Stimulated activated CD8-positive, alpha-beta memory T cell treated with anti-CD3 and anti-CD28 coated beads, Interleukin-15, amount 100 ng/mL, for 24 hours (primary cell): ENCODE results near the gene AMOTL2.

ENCODE experiments used
- DNase-seq: peaks from one replicate; pipeline ENCODE4 v3.0.0-alpha.2; 2020; ENCODE audit warnings: low read depth

AMOTL2 gene

DNA sequence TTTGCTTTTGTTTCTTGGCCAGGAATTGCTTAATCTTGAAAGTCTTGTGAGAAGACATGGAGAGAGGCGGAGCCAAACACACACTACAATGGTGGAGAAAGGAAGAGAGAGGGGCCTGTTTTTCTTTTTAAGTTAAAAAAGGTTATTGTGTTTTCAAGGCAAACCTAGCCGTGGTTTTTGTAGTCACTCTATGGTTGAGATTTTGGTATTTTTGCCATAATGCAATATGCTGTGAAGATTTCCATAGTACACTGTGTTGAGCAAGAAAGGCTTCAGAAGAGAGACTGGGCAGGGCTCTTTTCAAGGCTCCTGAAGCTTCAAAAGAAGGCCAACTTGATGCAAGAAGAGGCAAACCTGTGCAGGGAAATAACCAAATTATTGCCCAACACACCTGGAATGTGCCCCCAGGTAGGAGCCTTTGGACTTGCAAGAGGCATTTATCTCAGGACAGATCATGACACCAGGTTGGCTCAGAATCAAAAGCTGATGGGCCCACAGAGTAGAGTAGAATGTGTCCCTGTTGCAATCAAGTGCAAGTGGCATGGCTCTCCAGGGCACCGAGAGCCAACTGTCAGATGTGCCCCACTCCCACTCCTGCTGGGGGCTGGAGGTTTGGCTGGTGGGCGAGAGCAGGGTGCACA lies 22.1 kb downstream of the AMOTL2 start:
- DNase-seq, result no peak

DNA sequence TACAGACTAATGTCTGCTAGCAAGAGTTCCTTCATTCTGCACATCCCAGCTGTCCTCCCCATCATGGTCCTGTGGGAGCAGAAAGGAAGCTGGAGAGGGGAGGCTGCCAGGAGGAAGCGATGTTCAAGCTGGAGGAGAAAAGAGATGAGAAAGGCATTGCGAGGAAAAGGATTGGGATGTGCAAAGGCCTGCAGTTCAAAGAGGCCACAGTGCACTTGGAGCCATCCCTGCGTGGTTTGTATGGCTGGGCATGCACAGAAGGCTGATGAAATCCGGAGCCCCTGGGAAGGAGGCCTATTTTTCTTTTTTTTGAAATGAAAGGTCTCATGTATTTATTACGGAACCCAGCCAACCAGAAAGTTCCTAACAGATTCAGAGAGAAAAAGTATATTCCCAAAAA lies 22.8 kb downstream of the AMOTL2 start:
- no peak for DNase-seq

DNA sequence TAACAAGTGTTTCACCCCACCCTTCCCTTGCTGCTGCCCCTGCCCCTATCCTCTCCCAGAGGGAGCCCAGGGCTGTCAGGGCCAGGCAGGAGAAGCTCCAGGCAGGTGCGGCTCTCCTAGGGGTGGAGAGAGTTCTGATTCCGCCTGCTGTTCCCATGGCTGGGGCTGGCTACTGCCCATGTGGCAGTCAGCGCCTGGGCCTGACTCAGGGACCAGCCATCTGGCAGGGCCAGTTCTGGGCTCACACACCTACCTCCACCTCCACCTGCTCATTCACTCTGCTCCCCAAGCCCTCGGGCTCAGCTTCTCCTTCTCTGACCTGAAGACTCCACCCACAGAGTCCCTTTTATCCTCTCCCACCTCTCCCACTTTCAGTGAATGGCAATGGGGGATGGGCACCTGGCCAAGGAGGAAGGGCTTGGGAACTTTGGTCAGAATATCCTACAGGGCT lies 23.4 kb downstream of the AMOTL2 start:
- DNase-seq, result no peak

DNA sequence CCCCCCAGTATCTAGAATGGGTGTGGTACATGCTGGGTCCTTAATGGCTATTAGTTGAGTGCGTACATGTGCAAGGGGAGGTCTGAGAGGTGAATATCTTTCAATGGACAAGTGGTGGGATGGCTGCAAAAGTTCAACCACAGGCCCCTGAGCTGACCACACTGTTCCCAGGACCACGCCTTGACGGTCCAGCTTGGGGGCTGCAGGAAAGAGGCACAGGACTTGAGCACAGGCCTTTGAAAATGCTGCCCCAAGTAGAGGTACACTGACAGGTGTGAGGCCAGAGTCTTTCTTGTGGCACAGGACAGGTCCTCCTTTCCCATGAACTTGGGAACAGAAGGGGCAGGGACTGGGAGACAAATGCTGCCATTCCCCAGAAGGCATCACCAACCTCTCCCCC lies 24.0 kb downstream of the AMOTL2 start:
- no peak for DNase-seq

DNA sequence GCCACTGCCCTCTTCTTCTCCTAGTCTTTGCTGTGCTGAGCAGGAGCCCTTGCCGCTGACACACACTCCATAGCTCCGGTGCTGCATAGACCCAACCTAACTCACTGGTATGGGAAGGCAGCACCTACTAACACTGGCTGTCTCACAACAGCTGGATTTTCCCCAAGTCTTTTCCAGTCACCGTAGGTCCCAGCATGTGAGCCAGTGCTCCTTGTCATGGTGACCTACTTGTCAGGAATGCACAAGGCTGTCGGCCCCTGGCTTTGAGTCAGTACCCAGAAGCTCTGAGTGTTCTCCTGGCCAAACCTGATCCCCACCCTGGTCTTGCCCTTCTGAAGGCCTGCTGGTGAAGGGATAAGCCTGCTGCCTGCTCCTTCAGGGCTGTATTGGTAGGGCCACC lies 25.7 kb downstream of the AMOTL2 start:
- no peak for DNase-seq

DNA sequence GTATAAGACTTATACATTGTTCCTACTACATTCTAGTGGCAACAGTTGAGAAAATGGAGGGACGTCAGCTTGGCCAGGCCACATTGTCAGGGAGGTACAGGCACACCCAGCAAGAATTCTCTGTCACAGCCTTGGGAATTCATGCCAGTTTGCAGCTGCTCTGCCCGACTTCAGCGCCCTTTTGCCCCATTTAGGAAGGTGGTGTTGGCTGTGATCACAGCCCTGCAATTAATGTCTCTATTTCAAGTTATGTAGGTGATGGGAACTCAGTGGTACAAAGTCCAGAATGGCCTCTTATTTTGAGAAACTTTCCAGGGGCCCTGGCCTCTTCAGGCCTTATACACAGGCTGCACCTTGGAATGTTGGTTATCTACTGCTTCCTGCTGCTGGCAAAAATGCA lies 26.7 kb downstream of the AMOTL2 start:
- DNase-seq, result no peak

DNA sequence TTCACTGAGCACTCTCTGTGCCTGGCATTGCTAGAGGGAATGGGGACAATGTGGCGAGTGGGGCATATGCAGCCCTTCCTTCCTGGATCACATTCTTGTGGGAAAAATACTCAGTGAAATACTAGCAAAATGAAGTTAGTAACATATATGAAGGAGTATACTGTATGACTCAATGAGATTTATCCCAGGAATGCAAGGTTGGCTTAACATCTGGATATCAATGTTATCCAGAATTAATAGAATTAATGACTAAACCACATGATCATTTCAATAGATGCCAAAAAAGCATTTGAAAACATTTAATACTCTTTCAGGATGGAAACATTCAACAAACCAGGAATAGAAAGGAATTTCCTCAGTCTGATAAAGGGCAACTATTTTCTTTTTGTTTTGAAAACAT lies 27.5 kb downstream of the AMOTL2 start:
- DNase-seq, result no peak

DNA sequence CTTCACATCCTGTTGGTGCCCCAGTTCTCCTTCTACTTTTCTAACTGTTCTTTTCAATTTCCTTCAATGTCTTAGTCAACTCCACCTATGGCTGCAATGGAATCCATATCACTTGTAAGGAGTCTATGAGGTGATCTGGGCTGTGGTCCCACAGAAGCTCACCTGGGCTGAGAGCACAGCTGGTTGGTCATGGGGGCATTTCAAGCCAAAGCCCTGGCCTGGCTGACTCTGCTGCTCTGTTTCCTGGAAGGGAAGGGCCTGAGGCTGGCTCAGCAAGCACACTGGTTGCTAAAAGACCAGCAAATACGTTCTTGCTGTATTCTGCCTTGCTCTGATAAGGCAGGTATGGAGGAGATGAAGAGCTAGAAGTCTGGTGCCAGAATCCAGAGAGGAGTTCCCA lies 29.0 kb downstream of the AMOTL2 start:
- DNase-seq, result no peak

DNA sequence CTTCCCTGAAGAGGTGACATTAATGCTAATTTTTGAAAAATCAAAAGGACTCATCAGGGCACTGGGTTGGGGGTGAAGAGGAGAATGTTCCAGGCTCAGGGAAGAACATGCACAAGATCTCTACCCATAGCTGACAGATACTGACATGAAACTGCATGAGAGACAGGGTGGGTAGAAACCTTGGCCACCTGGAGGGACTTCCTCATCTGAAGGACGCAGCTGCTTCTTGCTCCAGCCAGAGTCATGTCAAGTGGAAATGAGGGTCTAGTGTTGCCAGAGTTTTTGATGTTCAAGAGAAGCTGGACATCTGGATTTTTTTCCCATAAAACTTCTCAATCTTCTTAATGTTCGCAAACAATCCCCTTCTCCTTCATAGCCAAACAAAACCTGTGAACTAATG lies 29.7 kb downstream of the AMOTL2 start:
- DNase-seq, result no peak

DNA sequence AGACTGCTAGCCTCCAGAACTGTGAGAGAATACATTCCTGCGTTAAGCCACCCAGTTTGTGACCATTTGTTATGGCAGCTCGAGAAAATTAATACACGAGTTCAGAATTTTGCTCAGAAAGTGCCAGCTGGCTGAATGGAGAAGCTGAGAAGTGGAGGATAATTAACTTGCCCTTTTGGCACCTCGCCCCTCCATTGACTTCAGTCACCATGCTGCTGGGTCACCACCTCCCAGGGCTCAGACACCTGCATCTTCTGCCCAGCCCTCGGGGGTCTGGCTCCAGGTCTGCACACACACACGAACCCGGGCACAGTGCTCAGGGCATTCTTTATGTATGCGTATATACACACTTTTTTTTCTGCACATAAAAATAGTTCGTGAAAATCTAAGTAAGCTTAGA lies 32.0 kb downstream of the AMOTL2 start:
- no peak for DNase-seq

DNA sequence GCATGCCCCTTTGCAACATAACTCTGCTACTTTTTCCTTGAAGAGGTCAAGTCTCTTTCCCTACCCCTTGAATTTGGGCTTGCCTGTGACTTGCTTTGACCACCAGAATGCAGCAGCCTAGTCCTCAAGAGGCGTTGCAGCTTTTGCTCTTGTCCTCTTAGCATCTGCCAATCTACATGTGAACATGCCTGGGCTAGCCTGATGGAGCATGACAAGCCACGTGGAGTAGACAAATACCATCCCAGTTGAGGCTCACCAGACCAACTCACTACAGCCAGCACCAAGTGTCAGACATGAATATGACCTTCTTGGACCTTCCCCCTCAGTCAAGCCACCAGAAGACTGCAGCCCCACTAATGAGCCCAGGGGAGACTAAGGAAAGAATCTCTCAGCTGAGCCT lies 32.9 kb downstream of the AMOTL2 start:
- DNase-seq, result no peak

DNA sequence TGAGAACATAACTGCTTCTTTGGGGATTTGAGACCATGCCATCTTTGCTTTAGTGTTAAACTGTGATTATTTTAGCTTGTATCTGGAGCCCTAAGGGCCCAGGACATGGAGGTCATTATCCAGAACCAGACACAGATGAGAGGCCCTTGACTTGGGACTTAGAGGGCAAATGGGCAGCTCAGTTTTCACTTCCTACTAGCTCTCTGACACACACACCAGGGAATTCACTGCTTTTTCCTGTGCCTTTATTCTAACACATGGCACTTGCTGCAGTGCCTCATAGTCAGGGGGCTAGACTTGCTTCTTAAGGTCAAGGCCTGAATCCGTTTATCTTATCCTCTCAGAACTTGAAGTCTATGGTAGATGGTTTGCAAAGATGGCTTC lies 33.3 kb downstream of the AMOTL2 start:
- DNase-seq, result no peak

DNA sequence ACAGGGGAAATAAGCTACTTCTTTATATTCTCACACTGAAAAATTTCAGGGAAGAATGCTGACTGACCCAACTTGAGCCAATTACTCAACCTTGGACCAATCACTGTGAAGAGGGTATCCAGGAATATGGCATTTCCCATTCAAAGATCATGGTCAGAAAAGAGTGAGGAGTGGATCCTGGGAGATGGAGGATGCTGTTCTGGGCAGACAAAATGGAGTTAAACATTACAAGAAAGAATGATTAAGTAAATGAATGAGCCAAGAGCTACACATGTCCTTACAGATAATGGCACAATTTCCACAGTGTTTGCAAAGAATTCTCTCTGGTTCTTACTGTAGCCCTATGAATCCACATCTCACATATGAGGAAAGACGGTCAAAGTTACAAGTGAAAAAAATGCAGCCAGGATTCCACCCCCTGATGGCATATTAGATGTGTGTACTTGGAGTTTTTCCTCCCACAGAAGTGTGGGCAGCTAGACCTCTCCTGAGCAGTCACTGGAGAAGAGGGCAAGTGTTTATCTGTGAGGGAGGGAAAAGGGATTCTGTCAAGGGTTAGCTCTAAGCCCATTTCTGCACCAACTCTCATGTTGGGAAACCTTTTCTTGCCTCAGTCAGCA lies 33.8 kb downstream of the AMOTL2 start:
- DNase-seq, result no peak

DNA sequence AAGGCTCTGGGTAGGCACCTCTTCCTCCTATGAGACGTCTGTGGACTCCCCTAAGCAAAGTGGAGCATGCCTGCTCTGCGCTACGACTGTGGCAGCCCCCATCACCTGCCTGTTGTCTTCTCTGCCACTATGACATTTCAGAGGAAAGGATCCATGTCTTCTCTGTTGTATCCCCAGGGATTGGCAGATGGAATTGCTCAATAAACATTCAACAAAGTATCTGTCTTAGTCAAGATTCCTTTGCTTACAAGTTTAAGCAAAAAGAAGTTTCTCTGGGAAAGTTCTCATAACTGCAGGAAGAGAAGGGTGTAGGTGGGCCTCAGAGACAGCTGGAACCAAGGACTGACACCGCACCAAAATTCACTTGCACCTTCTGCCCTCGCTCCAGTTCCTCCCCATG lies 34.3 kb downstream of the AMOTL2 start:
- DNase-seq, result no peak

DNA sequence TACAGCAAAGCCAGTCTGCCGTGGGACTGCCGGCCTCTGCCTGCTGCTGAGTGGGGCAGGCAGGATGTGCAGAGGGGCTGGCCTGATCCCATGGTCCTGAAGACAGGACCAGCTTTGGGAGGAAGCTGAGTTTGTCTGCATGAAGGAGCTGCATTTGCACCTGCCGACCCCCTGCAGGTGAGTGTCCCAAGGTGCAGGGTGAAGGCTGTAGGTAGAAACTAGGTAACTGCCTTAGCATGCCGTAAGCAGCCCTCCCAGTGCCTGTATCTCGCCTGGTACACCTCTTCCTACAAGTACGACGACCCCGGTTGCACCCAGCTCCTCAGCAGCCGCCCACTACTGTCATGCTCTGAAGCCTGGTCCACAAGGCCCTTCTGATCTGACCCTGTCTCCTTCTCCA lies 34.9 kb downstream of the AMOTL2 start:
- no peak for DNase-seq

DNA sequence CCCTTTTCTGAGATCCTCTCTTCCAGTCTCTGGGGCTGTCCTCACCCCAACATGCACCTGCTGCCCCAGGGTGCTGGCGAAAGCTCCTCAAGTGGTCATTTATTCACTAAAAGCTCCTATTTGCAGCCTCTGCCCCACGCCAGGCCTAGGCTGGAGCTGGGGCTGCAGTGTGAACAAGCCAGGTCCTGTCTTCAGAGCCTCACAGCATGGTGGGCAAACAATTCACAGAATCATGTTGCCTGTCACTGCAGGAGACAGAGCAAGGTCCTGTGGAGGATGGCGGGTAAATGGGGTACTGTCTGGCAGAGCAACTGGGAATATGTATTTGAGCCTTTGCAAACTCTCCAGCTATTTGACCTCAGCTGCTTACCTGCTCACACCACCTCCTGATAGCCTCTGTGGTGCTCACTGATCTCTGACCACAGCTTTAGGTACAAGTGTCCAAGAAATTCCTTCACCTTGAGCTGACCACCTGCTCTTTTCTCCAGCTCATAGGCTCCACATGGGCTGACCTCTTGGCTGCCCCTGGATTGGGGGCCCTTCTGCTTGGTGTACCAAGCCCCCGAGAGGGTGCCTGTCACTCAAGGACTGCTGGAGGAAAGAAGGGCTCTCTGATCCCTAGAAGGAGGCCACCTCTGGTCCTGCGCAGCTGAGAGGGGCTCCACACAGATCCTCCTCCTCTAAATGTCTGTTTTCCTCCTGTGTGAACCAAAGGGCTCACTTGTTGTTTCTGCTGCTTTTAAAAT lies 35.6 kb downstream of the AMOTL2 start:
- no peak for DNase-seq

DNA sequence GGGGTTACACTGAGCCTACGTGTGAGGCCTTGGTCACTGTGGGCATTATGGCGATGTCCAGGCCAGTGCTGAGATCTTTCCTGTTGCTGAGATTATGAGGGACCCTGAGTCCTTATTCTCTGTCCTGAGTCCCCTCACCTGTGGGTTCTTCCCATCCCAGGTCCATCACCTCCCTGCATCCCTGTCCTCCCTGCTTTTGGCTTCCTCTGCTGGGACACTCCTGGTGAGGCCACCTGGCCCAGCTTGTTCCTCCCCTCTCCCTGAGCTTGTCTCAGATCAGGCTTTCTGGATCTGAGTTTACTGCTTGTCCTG lies 36.1 kb downstream of the AMOTL2 start:
- no peak for DNase-seq

DNA sequence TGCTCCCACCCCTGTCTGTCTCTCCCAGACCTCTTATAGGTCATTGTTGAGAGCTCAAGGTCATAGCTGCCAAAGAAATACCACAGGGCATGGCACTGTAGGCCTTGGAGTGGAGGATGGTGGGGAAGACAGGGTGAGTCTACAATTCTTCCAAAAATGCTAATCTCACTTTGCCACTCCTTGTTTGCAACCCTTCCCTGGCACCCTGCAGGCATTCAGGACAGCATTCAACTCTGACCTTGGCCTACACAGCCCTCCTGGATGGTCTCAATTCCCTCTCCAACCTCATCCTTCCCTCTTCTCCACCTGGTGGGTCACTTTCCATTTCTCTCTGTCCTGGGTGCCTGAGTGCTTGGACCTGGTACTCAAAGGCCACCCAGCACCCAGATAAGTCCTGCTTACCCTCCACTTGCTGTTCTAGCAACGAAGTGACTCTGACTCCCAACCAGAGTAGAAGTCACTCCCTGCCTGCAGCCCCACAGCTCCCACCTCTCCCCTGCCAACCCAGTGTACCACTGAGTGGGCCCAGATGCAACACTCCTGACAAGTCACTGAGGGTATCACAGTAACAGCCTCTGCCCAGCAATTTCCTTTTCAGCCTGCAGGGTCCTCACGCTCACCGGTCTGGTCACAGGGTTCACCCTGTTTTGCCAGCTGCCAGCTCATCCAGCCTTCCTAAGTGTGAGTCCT lies 36.6 kb downstream of the AMOTL2 start:
- no peak for DNase-seq

DNA sequence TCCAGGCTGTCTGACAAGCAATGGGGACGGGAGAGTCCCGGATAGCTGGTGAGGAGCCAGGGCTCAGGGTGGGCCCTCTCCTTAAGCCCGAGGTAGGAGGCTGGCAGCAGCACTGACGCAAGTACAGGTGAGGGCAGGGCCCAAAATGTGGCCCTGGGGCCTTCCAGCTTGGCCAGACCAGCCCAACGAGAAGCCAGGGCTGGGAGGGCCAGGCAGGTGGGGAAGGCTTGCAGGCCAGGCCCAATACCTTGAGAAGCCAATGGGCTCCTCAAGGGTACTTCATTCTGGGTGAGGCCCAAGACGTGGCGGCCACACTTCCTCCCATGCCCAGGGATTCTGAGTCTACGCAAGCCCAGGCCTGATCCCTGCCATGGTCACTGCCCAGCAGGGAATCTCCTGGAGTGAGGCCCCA lies 37.2 kb downstream of the AMOTL2 start:
- DNase-seq, result no peak

DNA sequence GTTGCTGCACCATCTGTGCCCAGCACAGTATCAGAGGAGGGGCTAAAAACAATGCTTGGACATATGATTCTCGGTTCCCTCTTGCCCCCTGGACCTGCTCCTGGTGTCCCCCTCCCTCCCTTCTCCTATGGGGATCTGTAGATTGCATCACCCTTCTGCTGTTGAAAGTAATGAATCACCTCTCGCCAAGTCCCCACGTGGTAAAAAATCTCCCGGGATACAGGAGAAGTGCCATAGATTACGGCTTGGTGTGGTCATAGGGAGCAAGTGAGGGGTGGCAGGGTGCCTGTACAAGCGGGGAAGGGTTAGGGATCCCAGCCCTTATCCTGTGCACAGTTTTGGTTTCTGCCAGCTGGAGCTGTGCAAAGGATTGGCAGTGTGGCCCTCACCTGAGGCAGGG lies 37.7 kb downstream of the AMOTL2 start:
- no peak for DNase-seq

DNA sequence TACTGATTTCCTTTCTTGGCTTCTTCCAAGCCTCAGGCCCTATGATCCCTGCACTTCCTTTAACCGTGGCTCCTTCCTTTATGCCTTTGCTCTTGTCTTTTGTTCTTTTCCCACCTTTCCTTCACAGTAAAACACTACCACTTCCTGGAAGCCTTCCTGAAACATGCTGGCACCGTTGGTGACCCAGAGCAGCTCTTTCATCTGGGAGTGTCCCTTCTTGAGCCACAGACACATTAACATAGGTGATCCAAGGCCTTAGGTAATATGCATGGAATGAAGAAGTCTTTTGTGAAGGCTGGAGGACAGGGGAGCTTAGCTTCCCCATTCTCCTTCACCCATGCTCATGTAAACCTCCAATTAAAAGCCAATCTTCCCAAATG lies 39.4 kb downstream of the AMOTL2 start:
- no peak for DNase-seq

DNA sequence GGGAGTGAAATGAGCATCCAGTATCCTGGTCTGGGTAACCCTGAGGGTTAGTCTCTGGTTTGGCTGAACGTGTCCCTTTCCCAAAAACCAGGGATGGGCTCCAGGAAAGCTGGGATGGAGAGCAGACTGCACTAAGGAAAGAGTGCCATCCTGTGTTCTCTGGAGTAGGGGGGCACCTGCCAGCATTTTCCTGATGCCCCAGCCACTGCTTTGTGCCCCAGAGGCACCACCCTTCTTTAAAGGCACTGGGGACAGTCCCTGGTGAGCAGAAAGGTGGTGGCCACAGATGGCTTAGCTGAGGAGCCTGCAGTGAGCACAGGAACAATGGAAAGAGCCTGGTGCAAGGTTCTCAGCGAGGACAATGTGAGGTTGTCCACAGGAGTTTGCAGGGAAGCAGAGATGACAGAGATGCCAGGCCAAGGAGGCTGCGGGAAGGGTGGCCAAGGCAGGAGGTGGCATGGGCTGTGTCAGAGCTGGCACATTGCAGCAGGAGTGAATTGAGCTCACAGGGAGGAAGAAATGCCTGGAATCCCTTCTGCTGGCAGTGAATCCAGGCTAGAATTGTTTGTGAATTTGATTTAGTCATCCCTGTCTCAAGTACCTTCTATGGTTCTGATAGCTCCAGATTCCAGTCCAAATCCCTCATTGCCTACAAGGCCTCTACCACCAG lies 39.9 kb downstream of the AMOTL2 start:
- no peak for DNase-seq
